Neural cell (in vitro differentiated cells): ENCODE measurements around the gene RIMS4. TPM values are rescaled to one million over a fixed set of nuclear protein-coding genes. Genes with fewer than 3 reads are reported as not detected.

ENCODE experiments used
- H2AFZ ChIP-seq: fragments of 200-600, 300-800 bp; sonication (generic), shearing (Covaris generic); 2 replicates; pipeline ENCODE4 v1.6.0; 2014; ENCODE audit warnings: low read depth, mild to moderate bottlenecking, antibody characterized with exemption, low read length, moderate library complexity
- H3F3A ChIP-seq: fragments of 200-600 bp; shearing (Covaris generic); 2 replicates; pipeline ENCODE4 v1.6.1; 2016; ENCODE audit warnings: mild to moderate bottlenecking, moderate library complexity, mixed read lengths, antibody characterized with exemption, low read length; ENCODE audit not compliant: insufficient read depth, poor library complexity, severe bottlenecking
- H3K27ac ChIP-seq: fragments of 200-600, 300-800 bp; sonication (generic), shearing (Covaris generic); 2 replicates; pipeline ENCODE4 v1.5.1; 2014; ENCODE audit warnings: mild to moderate bottlenecking, low read length, moderate library complexity
- H3K27me3 ChIP-seq: fragments of 300-800, 200-600 bp; sonication (generic), shearing (Covaris generic); 2 replicates; pipeline ENCODE4 v1.6.0; 2014; ENCODE audit warnings: mild to moderate bottlenecking, low read depth, low read length, moderate library complexity; ENCODE audit not compliant: insufficient read depth
- H3K36me3 ChIP-seq: fragments of 300-800, 200-600 bp; sonication (generic), shearing (Covaris generic); 2 replicates; pipeline ENCODE4 v1.5.1; 2014; ENCODE audit warnings: mild to moderate bottlenecking, antibody characterized with exemption, low read length, moderate library complexity; ENCODE audit not compliant: insufficient read depth
- H3K4me2 ChIP-seq: fragments of 300-800, 200-600 bp; sonication (generic), shearing (Covaris generic); 2 replicates; pipeline ENCODE4 v1.6.0; 2014; ENCODE audit warnings: mild to moderate bottlenecking, low read length
- H3K4me3 ChIP-seq: fragments of 300-800, 200-600 bp; sonication (generic), shearing (Covaris generic); 2 replicates; pipeline ENCODE4 v1.5.1; 2014; ENCODE audit warnings: mild to moderate bottlenecking, low read length, moderate library complexity
- H3K79me2 ChIP-seq: fragments of 200-600 bp; shearing (Covaris generic); replicated peaks from 2 replicates; pipeline ENCODE4 v1.6.0; 2014; ENCODE audit warnings: mild to moderate bottlenecking, low read length, moderate library complexity; ENCODE audit not compliant: insufficient read depth
- H3K9ac ChIP-seq: fragments of 300-800, 200-600 bp; sonication (generic), shearing (Covaris generic); 2 replicates; pipeline ENCODE4 v1.6.1; 2016; ENCODE audit warnings: mild to moderate bottlenecking, low read length, mixed read lengths
- H3K9me2 ChIP-seq: fragments of 200-600 bp; shearing (Covaris generic); 2 replicates; pipeline ENCODE4 v1.6.1; 2016; ENCODE audit warnings: mild to moderate bottlenecking, low read length, mixed read lengths; ENCODE audit not compliant: insufficient read depth
- H3K9me3 ChIP-seq: fragments of 200-600, 300-800 bp; sonication (generic), shearing (Covaris generic); 2 replicates; pipeline ENCODE4 v1.6.1; 2016; ENCODE audit warnings: mild to moderate bottlenecking, mixed run types, low read length, moderate library complexity, mixed read lengths
- H4K20me1 ChIP-seq: fragments of 200-600 bp; shearing (Covaris generic); 2 replicates; pipeline ENCODE4 v1.6.1; 2016; ENCODE audit warnings: mild to moderate bottlenecking, mixed run types; ENCODE audit not compliant: insufficient read depth
- CTCF ChIP-seq: fragments of 450-650 bp; IDR thresholded peaks from 2 replicates; pipeline ENCODE4 v1.5.1; 2014; ENCODE audit warnings: antibody characterized with exemption, mild to moderate bottlenecking, moderate library complexity; ENCODE audit not compliant: poor library complexity, severe bottlenecking
- EP300 ChIP-seq: fragments of 450-650 bp; conservative IDR thresholded peaks from 2 replicates; pipeline ENCODE4 v1.6.1; 2014; ENCODE audit warnings: antibody characterized with exemption, mild to moderate bottlenecking, moderate library complexity; ENCODE audit not compliant: poor library complexity, severe bottlenecking
- EZH2 ChIP-seq: fragments of 200-600, 300-800 bp; shearing (Covaris generic), sonication (generic); IDR thresholded peaks from 2 replicates; pipeline ENCODE4 v1.6.1; 2014; ENCODE audit warnings: antibody characterized with exemption, low read length, borderline replicate concordance, mild to moderate bottlenecking; ENCODE audit not compliant: insufficient read depth, poor library complexity, severe bottlenecking
- MXI1 ChIP-seq: fragments of 450-650 bp; conservative IDR thresholded peaks from 2 replicates; pipeline ENCODE4 v1.6.1; 2014; ENCODE audit warnings: antibody characterized with exemption, mild to moderate bottlenecking; ENCODE audit not compliant: poor library complexity, severe bottlenecking
- POLR2AphosphoS5 ChIP-seq: IDR thresholded peaks from 2 replicates; pipeline ENCODE4 v1.6.1; 2012
- RAD21 ChIP-seq: fragments of 450-650 bp; conservative IDR thresholded peaks from 2 replicates; pipeline ENCODE4 v1.6.1; 2014; ENCODE audit warnings: antibody characterized with exemption, mild to moderate bottlenecking, moderate library complexity
- REST ChIP-seq: IDR thresholded peaks from 2 replicates; pipeline ENCODE4 v1.6.1; 2012; ENCODE audit warnings: borderline replicate concordance
- SMC3 ChIP-seq: fragments of 450-650 bp; conservative IDR thresholded peaks from 2 replicates; pipeline ENCODE4 v1.6.1; 2014; ENCODE audit warnings: antibody characterized with exemption, mild to moderate bottlenecking, moderate library complexity; ENCODE audit not compliant: poor library complexity
- TAF1 ChIP-seq: IDR thresholded peaks from 2 replicates; pipeline ENCODE4 v1.6.1; 2012; ENCODE audit warnings: low read depth
- polyA plus RNA-seq: library from polyadenylated mRNA; depleted of rRNA; stranded (reverse); fragments of >200 nt; gene quantifications from 2 replicates; pipeline ENCODE4 v1.2.3, GENCODE V29; 2014

RIMS4 gene
- polyA plus RNA-seq, 1 donor from 2014 or later: 40.6 TPM

- H4K20me1 ChIP-seq: no peaks in the 10 kb centered on the region
- no peaks in the 10 kb centered on the region for H3K79me2 ChIP-seq
- H3K27me3 ChIP-seq: no peaks in the 10 kb centered on the region
- no peak overlapping the region for H3K27ac ChIP-seq
- TF ChIP-seq TAF1 (no peak), SMC3 (no peak), RAD21 (no peak), EZH2 (no peak), MXI1 (no peak), CTCF (no peak), EP300 (no peak), REST (no peak), POLR2AphosphoS5 (no peak)
- H3K4me2 ChIP-seq: no peak overlapping the region
- H3K9ac ChIP-seq: no peak overlapping the region
- no peaks in the 10 kb centered on the region for H3K9me3 ChIP-seq
- H3K36me3 ChIP-seq: no peaks in the 10 kb centered on the region
- H3F3A ChIP-seq: no peaks in the 10 kb centered on the region
- H3K4me3 ChIP-seq: no peak overlapping the region
- H2AFZ ChIP-seq: no peak overlapping the region
- no peaks in the 10 kb centered on the region for H3K9me2 ChIP-seq
These were observed 93.8 kb downstream of the RIMS4 start for GRCh38 chr20:44716309-44717106.

DNA sequence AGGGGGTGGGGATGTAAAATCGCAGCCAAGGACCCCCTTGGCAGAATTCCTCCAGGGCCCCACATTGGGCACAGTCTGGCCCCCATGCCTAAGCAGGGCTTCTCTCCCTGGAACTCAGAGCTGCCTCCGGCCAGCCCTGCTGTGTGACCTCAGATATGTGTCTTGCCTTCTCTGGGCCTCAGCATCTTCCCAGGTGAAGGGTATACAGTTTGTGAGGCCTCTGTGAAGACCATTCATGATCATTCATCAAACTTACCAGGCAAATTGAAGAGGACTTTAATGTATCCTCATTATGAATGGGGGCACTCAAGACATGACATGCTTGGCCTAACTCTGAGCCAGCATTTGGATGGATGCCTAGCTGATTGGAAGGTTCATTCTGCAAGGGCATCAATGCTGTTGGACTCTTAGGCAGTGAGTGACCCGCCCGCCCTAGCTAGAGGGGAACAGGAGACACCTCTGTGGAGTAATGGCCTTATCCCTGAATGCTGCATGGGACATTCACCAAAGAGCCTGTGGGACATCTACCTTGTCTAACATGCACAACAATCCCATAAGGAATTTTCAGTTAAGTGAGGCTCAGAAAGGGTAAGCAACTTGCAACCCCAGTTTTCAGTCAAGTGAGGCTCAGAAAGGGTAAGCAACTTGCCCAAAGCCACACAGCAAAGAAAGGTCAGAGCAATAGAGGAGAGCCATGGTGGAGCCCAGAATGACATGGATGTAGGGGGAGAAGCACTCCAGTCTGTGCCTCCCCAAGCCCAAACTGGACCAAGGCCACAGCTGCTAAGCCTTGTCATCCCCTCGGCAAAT lies 94.6 kb downstream of the RIMS4 start:
- Histone ChIP-seq H3K27me3 (no peaks in the 10 kb centered on the region), H3K9me2 (no peaks in the 10 kb centered on the region), H2AFZ (no peak overlapping the region), H3K36me3 (no peaks in the 10 kb centered on the region), H3K79me2 (no peaks in the 10 kb centered on the region), H3K4me2 (no peak overlapping the region), H3K9me3 (no peaks in the 10 kb centered on the region), H3K4me3 (no peak overlapping the region), H3K9ac (no peak overlapping the region), H4K20me1 (no peaks in the 10 kb centered on the region), H3F3A (no peaks in the 10 kb centered on the region), H3K27ac (no peak overlapping the region)
- TF ChIP-seq SMC3 (no peak), EZH2 (no peak), CTCF (no peak), MXI1 (no peak), POLR2AphosphoS5 (no peak), RAD21 (no peak), REST (no peak), TAF1 (no peak), EP300 (no peak)
